Mononuclear cell (primary cell): ENCODE data around the gene KRT82. TPM values are rescaled to one million over a fixed set of nuclear protein-coding genes. Genes with fewer than 3 reads are reported as not detected.
"Not testable (repeated sequence)": the region's sequence is repeated elsewhere in the genome, so short reads cannot be mapped to it uniquely, and the experiment has no call there.

Source experiments
- H3K27me3 ChIP-seq: 2 replicates; pipeline ENCODE4 v1.6.0; 2011; ENCODE audit warnings: low read length, control low read depth; ENCODE audit not compliant: insufficient read depth
- H3K4me1 ChIP-seq: 2 replicates; pipeline ENCODE4 v1.5.1; 2011; ENCODE audit warnings: mild to moderate bottlenecking, low read length, control low read depth; ENCODE audit not compliant: insufficient read depth
- H3K4me3 ChIP-seq: 2 replicates; pipeline ENCODE4 v1.5.1; 2011; ENCODE audit warnings: mild to moderate bottlenecking, low read length, moderate library complexity
- H3K9me3 ChIP-seq: 2 replicates; pipeline ENCODE4 v1.5.1; 2011; ENCODE audit warnings: low read depth, mild to moderate bottlenecking, control low read depth, low read length
- total RNA-seq: library from RNA; depleted of rRNA; stranded (reverse); fragments of >200 nt; gene quantifications from one replicate; pipeline ENCODE4 v1.2.3, GENCODE V29; 2012

The KRT82 gene
- total RNA-seq, 1 donor = not detected

GRCh38 chr12:52356762-52357580, 49.2 kb downstream of the KRT82 start:
- Histone ChIP-seq H3K27me3 (peaks cover 7% of the 10 kb centered on the region), H3K9me3 (no peaks in the 10 kb centered on the region), H3K4me1 (peaks cover 16% of the 10 kb centered on the region), H3K4me3 (no peak overlapping the region)

- Histone ChIP-seq H3K27me3 (peaks cover 7% of the 10 kb centered on the region), H3K4me3 (no peak overlapping the region), H3K4me1 (peaks cover 23% of the 10 kb centered on the region), H3K9me3 (no peaks in the 10 kb centered on the region)
Observed at GRCh38 chr12:52356031-52356761, 49.9 kb downstream of the KRT82 start.

GRCh38 chr12:52355176-52355575, 51.0 kb downstream of the KRT82 start:
- Histone ChIP-seq H3K4me3 (no peak overlapping the region), H3K9me3 (no peaks in the 10 kb centered on the region), H3K4me1 (peaks cover 26% of the 10 kb centered on the region), H3K27me3 (peaks cover 7% of the 10 kb centered on the region)

GRCh38 chr12:52354200-52354599, 51.9 kb downstream of the KRT82 start:
- H3K4me1 ChIP-seq = peaks cover 26% of the 10 kb centered on the region
- peaks cover 7% of the 10 kb centered on the region for H3K27me3 ChIP-seq
- H3K9me3 ChIP-seq = no peaks in the 10 kb centered on the region
- H3K4me3 ChIP-seq = no peak overlapping the region

- Histone ChIP-seq H3K9me3 (no peaks in the 10 kb centered on the region), H3K27me3 (peaks cover 7% of the 10 kb centered on the region)
Observed at GRCh38 chr12:52353766-52354165, 52.4 kb downstream of the KRT82 start.

GRCh38 chr12:52352951-52353350, 53.2 kb downstream of the KRT82 start:
- Histone ChIP-seq H3K27me3 (peaks cover 7% of the 10 kb centered on the region), H3K9me3 (no peaks in the 10 kb centered on the region), H3K4me3 (no peak overlapping the region), H3K4me1 (peaks cover 14% of the 10 kb centered on the region)

More at GRCh38 chr12:52353766-52354165, 52.4 kb downstream of the KRT82 start:
- no peak overlapping the region for H3K4me3 ChIP-seq
- H3K4me1 ChIP-seq = peaks cover 22% of the 10 kb centered on the region

- peaks cover 7% of the 10 kb centered on the region for H3K27me3 ChIP-seq
- no peaks in the 10 kb centered on the region for H3K9me3 ChIP-seq
- no peak overlapping the region for H3K4me3 ChIP-seq
- peaks cover 14% of the 10 kb centered on the region for H3K4me1 ChIP-seq
Observed at GRCh38 chr12:52351196-52352059, 54.7 kb downstream of the KRT82 start.

- Histone ChIP-seq H3K4me1 (peaks cover 14% of the 10 kb centered on the region), H3K27me3 (peaks cover 7% of the 10 kb centered on the region), H3K9me3 (no peaks in the 10 kb centered on the region), H3K4me3 (no peak overlapping the region)
Observed at GRCh38 chr12:52350786-52351185, 55.3 kb downstream of the KRT82 start.

GRCh38 chr12:52350021-52350620, 56.0 kb downstream of the KRT82 start:
- Histone ChIP-seq H3K4me1 (peaks cover 14% of the 10 kb centered on the region), H3K4me3 (no peak overlapping the region), H3K9me3 (no peaks in the 10 kb centered on the region), H3K27me3 (peaks cover 7% of the 10 kb centered on the region)

GRCh38 chr12:52349196-52349595, 56.9 kb downstream of the KRT82 start:
- Histone ChIP-seq H3K4me3 (no peak overlapping the region), H3K4me1 (peaks cover 14% of the 10 kb centered on the region), H3K9me3 (no peaks in the 10 kb centered on the region), H3K27me3 (peaks cover 2% of the 10 kb centered on the region)

GRCh38 chr12:52347551-52348510, 58.3 kb downstream of the KRT82 start:
- Histone ChIP-seq H3K9me3 (no peaks in the 10 kb centered on the region), H3K27me3 (no peaks in the 10 kb centered on the region), H3K4me1 (peaks cover 14% of the 10 kb centered on the region), H3K4me3 (no peak overlapping the region)

- Histone ChIP-seq H3K4me1 (peaks cover 10% of the 10 kb centered on the region), H3K9me3 (no peaks in the 10 kb centered on the region), H3K27me3 (no peaks in the 10 kb centered on the region), H3K4me3 (no peak overlapping the region)
Observed at GRCh38 chr12:52347016-52347415, 59.1 kb downstream of the KRT82 start.

- Histone ChIP-seq H3K27me3 (no peaks in the 10 kb centered on the region), H3K9me3 (no peaks in the 10 kb centered on the region), H3K4me3 (no peak overlapping the region), H3K4me1 (peaks cover 5% of the 10 kb centered on the region)
Observed at GRCh38 chr12:52346593-52346992, 59.5 kb downstream of the KRT82 start.

- H3K27me3 ChIP-seq, H3K9me3 ChIP-seq, H3K4me1 ChIP-seq, H3K4me3 ChIP-seq: not testable (repeated sequence)
Observed at GRCh38 chr12:52345041-52345440, 61.1 kb downstream of the KRT82 start.
